Endothelial cell of umbilical vein (primary cell): ENCODE measurements around the gene CEACAM7. TPM values are rescaled to one million over a fixed set of nuclear protein-coding genes. Genes with fewer than 3 reads are reported as not detected.

Source experiments
- BruUV-seq: library from RNA; stranded (reverse); fragments of 400-500 nt; replicated peaks from 2 replicates; lab custom pipeline; 2021; lab: Mats Ljungman, UMichigan
- CTCF ChIA-PET: fragments of 300-600, 350-600 bp; sonication (Branson Sonifier 250); formaldehyde crosslinking; loops from one replicate; lab custom pipeline; 2021; ENCODE audit warnings: antibody characterized with exemption, inconsistent platforms; lab: Charles Lee
- POLR2A ChIA-PET: fragments of 300-600, 350-600 bp; sonication (Branson Sonifier 250); formaldehyde crosslinking; loops from one replicate; lab custom pipeline; 2021; ENCODE audit warnings: antibody characterized with exemption, inconsistent platforms; lab: Charles Lee
- DNase-seq: peaks from one replicate; pipeline ENCODE4 v3.0.0-alpha.2; 2011; ENCODE audit warnings: low read depth, low spot score
- FAIRE-seq: peaks from 2 replicates; lab custom pipeline; 2011; peaks lifted over from hg19 to GRCh38; lab: Jason Lieb, UNC
- H2AFZ ChIP-seq: 2 replicates; pipeline ENCODE4 v1.6.0; 2012; ENCODE audit warnings: low read depth, low read length, control low read depth, inconsistent platforms
- H3K27ac ChIP-seq: 2 replicates; pipeline ENCODE4 v1.5.1; 2011; ENCODE audit warnings: low read depth, mild to moderate bottlenecking, control low read depth, low read length, moderate library complexity; ENCODE audit not compliant: insufficient read depth
- H3K27me3 ChIP-seq, 2 experiments: 2 replicates each; pipeline versions ENCODE4 v1.6.0 to v1.6.1; 2011; ENCODE audit warnings: low read length in 2 of 2, mixed read lengths in 1 of 2; ENCODE audit not compliant: control insufficient read depth in 2 of 2, insufficient read depth in 2 of 2
- H3K36me3 ChIP-seq, 2 experiments: 2 replicates in 1 of 2; 3 replicates in 1 of 2; pipeline ENCODE4 v1.5.1; 2011; ENCODE audit warnings: low read length in 2 of 2, mild to moderate bottlenecking in 1 of 2, moderate library complexity in 1 of 2; ENCODE audit not compliant: control insufficient read depth in 2 of 2, insufficient read depth in 2 of 2; ENCODE audit errors: extremely low read depth in 1 of 2
- H3K4me1 ChIP-seq: 3 replicates; pipeline ENCODE4 v1.5.1; 2011; ENCODE audit warnings: mild to moderate bottlenecking, low read length; ENCODE audit not compliant: control insufficient read depth, insufficient read depth; ENCODE audit errors: extremely low read depth
- H3K4me2 ChIP-seq: 2 replicates; pipeline ENCODE4 v1.6.1; 2011; ENCODE audit warnings: low read length, control low read depth, mixed read lengths; ENCODE audit not compliant: insufficient read depth
- H3K4me3 ChIP-seq, 3 experiments: fragments of 200-600 bp in 1 of 3; sonication (generic), shearing (Covaris generic) in 1 of 3; replicated peaks in 1 of 3; 2 replicates each; pipeline ENCODE4 v1.5.1; 2011 to 2016; ENCODE audit warnings: control low read depth in 3 of 3, low read length in 3 of 3, mild to moderate bottlenecking in 2 of 3, inconsistent platforms in 1 of 3, low read depth in 1 of 3, moderate library complexity in 1 of 3; ENCODE audit not compliant: insufficient read depth in 1 of 3
- H3K79me2 ChIP-seq: 2 replicates; pipeline ENCODE4 v1.6.0; 2012; ENCODE audit warnings: low read length, inconsistent platforms; ENCODE audit not compliant: control insufficient read depth, insufficient read depth
- H3K9ac ChIP-seq: replicated peaks from 2 replicates; pipeline ENCODE3; 2011; ENCODE audit warnings: low read length, control low read depth; ENCODE audit not compliant: insufficient read depth; ENCODE audit errors: extremely low read depth
- H3K9me1 ChIP-seq: replicated peaks from 3 replicates; pipeline ENCODE4 v1.6.0; 2011; ENCODE audit warnings: mild to moderate bottlenecking, low read length; ENCODE audit not compliant: control insufficient read depth, insufficient read depth; ENCODE audit errors: extremely low read depth
- H3K9me3 ChIP-seq: replicated peaks from 2 replicates; pipeline ENCODE4 v1.5.1; 2012; ENCODE audit warnings: low read length, inconsistent platforms; ENCODE audit not compliant: control insufficient read depth, insufficient read depth
- H4K20me1 ChIP-seq: replicated peaks from 2 replicates; pipeline ENCODE3; 2011; ENCODE audit warnings: mild to moderate bottlenecking, low read length; ENCODE audit not compliant: control insufficient read depth, insufficient read depth; ENCODE audit errors: extremely low read depth
- EZH2 ChIP-seq: IDR thresholded peaks from 2 replicates; pipeline ENCODE4 v1.6.1; 2012; ENCODE audit warnings: borderline replicate concordance, low read depth, mild to moderate bottlenecking, moderate library complexity, low read length, inconsistent platforms; ENCODE audit not compliant: severe bottlenecking
- FOS ChIP-seq: IDR thresholded peaks from 2 replicates; pipeline ENCODE4 v1.6.1; 2011; ENCODE audit warnings: mild to moderate bottlenecking, low read length, moderate library complexity, borderline replicate concordance; ENCODE audit not compliant: insufficient read depth
- GATA2 ChIP-seq: IDR thresholded peaks from 2 replicates; pipeline ENCODE4 v1.7.0; 2011; ENCODE audit warnings: low read depth, mild to moderate bottlenecking, moderate library complexity, mixed read lengths, low read length; ENCODE audit not compliant: insufficient read length, insufficient read depth
- JUN ChIP-seq: IDR thresholded peaks from 2 replicates; pipeline ENCODE4 v1.6.1; 2011; ENCODE audit warnings: borderline replicate concordance, low read depth; ENCODE audit not compliant: insufficient read length, insufficient read depth
- MYC ChIP-seq: IDR thresholded peaks from one replicate; pipeline ENCODE4 v1.6.1; 2011; ENCODE audit warnings: mild to moderate bottlenecking, low read depth, low read length
- POLR2A ChIP-seq: IDR thresholded peaks from 2 replicates; pipeline ENCODE4 v1.6.1; 2012; ENCODE audit warnings: low read depth, mild to moderate bottlenecking, control low read depth, low read length
- POLR2AphosphoS5 ChIP-seq: IDR thresholded peaks from 2 replicates; pipeline ENCODE4 v1.6.1; 2012; ENCODE audit warnings: low read depth, mild to moderate bottlenecking, control low read depth, low read length, moderate library complexity; ENCODE audit not compliant: insufficient read depth
- dilution Hi-C: fragments of 300-500 bp; cut with MboI; formaldehyde crosslinking; loops from one replicate; pipeline ENCODE4 v1.15.0; 2019; ENCODE audit warnings: low sequenced_read_pairs; ENCODE audit not compliant: extremely low pct_ligation_motif_present
- intact Hi-C: fragments of 100-400 bp; cut with micrococcal nuclease; formaldehyde crosslinking; loops from one replicate; pipeline ENCODE4 v1.10.0; 2022
- polyA plus RNA-seq, 4 experiments: library from polyadenylated mRNA; depleted of rRNA in 3 of 4; stranded (reverse) in 3 of 4; unstranded in 1 of 4; fragments of >200 nt; gene quantifications; 2 replicates each; pipeline versions ENCODE4 v1.2.1 to v1.2.3, GENCODE V29; 2011 to 2012; ENCODE audit warnings: missing spikeins in 1 of 4
- total RNA-seq: library from RNA; stranded (reverse); gene quantifications from 2 replicates; pipeline ENCODE4 v1.2.3, GENCODE V29; 2021
- TF ChIP-seq, protein P1 (sequence below), 2 donors: IDR thresholded peaks; 1 replicate in 1 of 2; 2 replicates in 1 of 2; pipeline ENCODE4 v1.5.1; 2011; ENCODE audit warnings: low read length in 2 of 2, mild to moderate bottlenecking in 2 of 2, moderate library complexity in 2 of 2, control low read depth in 1 of 2, inconsistent platforms in 1 of 2, low read depth in 1 of 2; ENCODE audit not compliant: insufficient read depth in 1 of 2; ENCODE audit errors: extremely low read depth in 1 of 2
- TF ChIP-seq, protein P2 (sequence below): IDR thresholded peaks from 2 replicates; pipeline ENCODE4 v1.6.1; 2011; ENCODE audit not compliant: insufficient read depth, insufficient read length

Gene CEACAM7
- total and polyA plus RNA-seq, 2 donors (not counting 3 experiments of a cell fraction or from before 2014, with no cell fraction given), result 0.03 TPM; not detected in 1

DNA sequence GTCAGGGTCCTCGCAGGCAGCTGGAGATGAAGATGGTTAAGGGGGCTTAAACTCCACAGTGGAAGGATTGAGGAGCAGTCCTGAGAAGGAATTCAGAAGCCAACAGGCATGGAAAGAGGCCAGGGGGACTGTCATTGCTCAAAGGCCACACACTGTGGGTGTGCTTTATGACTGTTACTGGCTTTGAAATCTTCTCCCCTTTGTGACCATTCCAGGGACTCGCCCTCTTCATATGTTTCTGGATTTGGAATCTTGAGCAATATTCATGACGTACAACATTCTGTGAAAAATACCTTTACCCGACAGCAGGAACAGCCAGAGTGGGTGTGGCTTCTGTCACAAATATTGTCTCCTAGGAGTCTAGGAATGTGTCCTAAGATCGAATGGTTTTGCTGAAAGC, 16.6 kb downstream of the CEACAM7 start:
- Histone ChIP-seq H3K9me1 (no peaks in the 10 kb centered on the region), H3K4me1 (no peaks in the 10 kb centered on the region), H3K79me2 (no peaks in the 10 kb centered on the region), H3K9ac (no peak overlapping the region), H4K20me1 (no peaks in the 10 kb centered on the region), H3K27ac (no peak overlapping the region), H3K4me3 (no peak overlapping the region), H3K27me3 (peaks cover 4 to 8% of the 10 kb centered on the region in 2 experiments), H2AFZ (no peak overlapping the region), H3K9me3 (no peaks in the 10 kb centered on the region), H3K36me3 (no peaks in the 10 kb centered on the region), H3K4me2 (no peak overlapping the region)
- CTCF ChIA-PET, result no interaction called here
- no TSS peak for BruUV-seq
- no peak for TF ChIP-seq MYC
- no peak for TF ChIP-seq EZH2
- TF ChIP-seq, protein P1, sequence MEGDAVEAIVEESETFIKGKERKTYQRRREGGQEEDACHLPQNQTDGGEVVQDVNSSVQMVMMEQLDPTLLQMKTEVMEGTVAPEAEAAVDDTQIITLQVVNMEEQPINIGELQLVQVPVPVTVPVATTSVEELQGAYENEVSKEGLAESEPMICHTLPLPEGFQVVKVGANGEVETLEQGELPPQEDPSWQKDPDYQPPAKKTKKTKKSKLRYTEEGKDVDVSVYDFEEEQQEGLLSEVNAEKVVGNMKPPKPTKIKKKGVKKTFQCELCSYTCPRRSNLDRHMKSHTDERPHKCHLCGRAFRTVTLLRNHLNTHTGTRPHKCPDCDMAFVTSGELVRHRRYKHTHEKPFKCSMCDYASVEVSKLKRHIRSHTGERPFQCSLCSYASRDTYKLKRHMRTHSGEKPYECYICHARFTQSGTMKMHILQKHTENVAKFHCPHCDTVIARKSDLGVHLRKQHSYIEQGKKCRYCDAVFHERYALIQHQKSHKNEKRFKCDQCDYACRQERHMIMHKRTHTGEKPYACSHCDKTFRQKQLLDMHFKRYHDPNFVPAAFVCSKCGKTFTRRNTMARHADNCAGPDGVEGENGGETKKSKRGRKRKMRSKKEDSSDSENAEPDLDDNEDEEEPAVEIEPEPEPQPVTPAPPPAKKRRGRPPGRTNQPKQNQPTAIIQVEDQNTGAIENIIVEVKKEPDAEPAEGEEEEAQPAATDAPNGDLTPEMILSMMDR (IDR thresholded peaks at IDR 0.05; ENCODE audit: extremely low read depth in 1 of 2, insufficient read depth in 1 of 2, low read depth in 1 of 2, low read length in 2 of 2), result no peak
- TF ChIP-seq GATA2, result no peak
- TF ChIP-seq FOS, result no peak
- no peak for TF ChIP-seq POLR2A
- TF ChIP-seq JUN, result no peak
- TF ChIP-seq, protein P2, sequence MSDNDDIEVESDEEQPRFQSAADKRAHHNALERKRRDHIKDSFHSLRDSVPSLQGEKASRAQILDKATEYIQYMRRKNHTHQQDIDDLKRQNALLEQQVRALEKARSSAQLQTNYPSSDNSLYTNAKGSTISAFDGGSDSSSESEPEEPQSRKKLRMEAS, result no peak
- no peak for TF ChIP-seq POLR2AphosphoS5
- DNase-seq, result no peak
- intact Hi-C loops (no loop called here), dilution Hi-C loops (no loop called here)
- no peak for FAIRE-seq
- POLR2A ChIA-PET, result no interaction called here
